Stimulated activated CD4-positive, alpha-beta T cell treated with anti-CD3 and anti-CD28 coated beads, Interleukin-4, amount 100 ng/mL, for 1 hour (primary cell): Measurements from ENCODE around the gene GIT2.
"Not testable (repeated sequence)": the region's sequence is repeated elsewhere in the genome, so short reads cannot be mapped to it uniquely, and the experiment has no call there.

ENCODE experiments used
- DNase-seq: peaks from one replicate; pipeline ENCODE4 v3.0.0-alpha.2; 2020

GIT2 gene

DNA sequence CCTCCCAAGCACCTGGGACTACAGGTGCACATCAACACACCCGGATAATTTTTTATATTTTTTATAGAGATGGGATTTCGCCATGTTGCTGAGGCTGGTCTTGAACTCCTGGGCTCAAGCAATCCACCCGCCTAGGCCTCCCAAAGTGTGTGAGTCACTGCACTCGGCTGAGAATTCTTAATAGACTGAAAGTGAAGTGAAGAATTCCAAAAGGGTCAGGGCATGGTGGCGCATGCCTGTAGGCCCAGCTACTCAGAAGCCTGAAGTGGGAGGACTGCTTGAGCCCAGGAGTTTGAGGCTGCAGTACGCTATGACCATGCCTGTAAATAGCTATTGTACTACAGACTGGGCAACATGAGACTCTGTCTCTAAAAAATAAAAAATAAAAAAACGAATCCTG is 52.4 kb downstream of the GIT2 start:
- no peak for DNase-seq

DNA sequence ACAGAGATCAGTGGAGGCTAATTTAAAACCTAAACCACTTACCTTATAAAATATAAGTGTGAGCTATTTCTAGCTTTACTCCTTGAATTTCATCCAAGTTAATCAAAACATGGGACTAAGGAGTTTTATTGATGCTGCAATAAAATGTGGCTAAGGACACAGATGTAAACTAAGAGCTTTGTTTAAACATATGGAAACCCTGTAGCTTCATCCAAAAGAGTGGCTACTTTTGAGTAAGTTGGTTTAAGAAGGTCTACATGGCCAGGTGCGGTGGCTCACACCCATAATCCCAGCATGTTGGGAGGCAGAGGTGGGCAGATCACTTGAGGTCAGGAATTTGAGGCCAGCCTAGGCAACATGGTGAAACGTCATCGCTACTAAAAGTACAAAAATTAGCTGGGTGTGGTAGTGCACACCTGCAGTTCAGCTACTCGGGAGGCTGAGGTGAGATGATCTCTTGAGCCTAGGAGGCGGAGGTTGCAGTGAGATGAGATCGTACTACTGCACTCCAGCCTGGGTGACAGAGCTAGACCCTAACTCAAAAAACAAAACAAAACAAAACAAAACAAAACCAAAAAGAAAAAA is 55.7 kb downstream of the GIT2 start:
- DNase-seq, result no peak

DNA sequence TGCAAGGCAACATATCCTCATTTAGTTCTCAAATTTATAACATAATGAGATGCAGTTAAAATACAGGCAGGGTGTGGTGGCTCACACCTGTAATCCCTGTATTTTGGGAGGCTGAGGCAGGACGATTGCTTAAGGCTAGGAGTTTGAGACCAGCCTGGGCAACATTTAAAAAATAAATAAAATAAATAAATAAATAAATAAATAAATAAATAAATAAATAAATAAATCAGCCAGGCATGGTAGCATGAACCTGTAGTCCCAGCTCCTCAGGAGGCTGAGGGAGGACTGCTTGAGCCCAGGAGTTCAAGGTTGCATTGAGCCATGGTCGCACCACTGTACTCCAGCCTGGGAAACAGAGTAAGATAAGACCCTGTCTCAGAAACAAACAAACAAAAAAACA is 56.7 kb downstream of the GIT2 start:
- DNase-seq, result no peak

DNA sequence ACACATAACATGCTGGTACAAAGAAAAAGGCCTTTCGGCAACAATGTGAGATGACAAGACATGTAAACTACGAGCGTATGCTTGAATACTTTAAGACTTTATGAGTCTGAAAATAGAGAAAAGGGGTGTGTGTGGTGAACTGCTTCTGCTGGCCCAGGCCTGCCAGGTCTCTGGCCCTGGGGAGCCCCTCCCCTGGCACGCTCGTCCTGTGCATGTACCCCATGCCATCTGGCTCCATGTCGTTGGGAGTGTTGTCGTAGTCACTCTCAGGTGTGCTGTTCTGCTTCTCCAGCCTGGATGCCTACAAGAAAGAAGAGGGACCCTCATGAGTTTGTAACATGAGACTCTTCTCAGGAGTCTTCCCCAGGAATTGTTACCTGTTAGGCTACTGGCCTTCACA is 57.2 kb downstream of the GIT2 start:
- DNase-seq, result no peak

DNA sequence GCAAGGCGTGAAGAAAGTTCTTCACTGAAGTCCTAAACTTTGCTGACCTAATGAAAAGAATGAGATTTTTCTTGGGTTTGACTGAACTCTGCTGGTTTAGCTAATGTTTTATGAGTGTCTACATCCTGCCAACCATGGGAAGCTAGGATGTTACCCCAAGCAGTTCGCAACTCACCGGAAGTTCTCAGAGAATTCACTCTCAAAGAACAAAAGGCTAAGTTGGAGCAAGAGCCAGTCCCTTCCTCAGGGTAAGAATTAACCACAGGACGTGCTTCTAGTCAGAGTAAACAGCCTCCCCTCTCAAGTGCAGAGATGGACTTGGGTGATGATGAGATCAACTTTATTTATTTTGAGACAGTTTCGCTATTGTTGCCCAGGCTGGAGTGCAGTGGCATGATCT is 58.8 kb downstream of the GIT2 start:
- DNase-seq, result no peak

DNA sequence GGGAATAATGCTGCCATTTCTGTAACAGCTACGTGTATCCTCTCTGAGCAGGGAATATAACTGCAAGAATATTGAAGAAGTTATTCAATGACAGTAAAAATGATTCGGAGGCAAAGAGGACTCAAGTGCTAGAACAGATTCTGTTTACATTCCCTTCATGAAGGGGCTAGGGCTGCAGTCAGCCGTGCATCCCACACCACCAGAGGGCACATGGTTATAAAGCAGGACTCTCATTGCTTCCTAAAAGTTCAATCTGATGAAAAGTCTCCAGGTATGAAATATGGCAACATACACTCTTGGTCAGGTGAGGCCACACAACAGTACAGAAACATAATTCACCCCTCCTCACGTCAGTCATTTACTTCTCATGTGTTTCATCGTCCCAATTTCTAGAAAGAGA is 62.1 kb downstream of the GIT2 start:
- peak; percentile 21 for DNase-seq

DNA sequence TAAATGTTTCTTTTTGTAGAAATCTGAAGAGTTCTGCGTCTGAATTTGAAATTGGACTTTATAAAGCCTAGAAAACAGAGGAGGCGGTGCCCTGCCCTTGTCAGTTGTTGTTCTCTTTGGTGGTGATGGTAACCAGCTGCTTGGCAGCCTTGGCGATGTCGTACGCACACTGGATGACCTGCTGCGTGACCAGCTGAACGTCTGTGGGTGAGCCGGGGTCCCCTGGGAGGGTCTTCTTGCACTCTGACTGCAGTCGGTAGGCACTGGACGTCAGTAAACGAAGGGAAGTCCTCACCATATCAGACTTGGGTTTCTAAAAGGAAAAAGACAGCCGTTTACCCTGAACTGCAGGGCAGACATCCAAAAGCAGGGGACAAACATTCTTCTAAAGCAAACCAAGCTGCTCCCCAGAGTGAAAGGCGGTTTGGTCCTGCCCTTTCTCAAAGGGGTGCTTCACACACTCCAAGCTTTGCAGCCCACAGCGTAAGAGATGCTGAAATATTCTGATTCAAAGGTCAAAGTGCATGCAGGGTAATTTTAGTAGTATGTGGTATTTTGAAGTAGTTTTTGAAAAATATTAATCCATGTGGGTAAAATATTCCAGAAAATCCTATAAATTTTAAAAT is 63.2 kb downstream of the GIT2 start:
- no peak for DNase-seq

DNA sequence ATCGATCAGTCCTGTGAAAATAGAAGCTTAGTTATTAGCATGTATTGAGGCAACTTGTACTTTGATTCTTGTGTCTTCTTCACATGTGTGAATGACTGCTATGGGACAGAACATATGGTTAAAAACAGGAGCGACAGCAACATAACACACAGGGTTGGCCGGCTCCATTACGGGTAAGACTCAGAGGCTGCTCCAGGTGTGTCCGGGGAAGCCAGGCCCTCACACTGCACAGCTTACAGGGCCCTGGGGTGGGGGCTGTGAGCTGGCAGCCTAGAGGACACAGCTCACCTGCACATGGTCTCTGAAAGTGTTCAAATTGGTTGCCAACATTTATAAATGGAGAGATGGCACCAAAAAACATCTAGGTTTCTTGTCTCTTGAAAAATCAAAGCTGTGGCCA is 65.0 kb downstream of the GIT2 start:
- no peak for DNase-seq

DNA sequence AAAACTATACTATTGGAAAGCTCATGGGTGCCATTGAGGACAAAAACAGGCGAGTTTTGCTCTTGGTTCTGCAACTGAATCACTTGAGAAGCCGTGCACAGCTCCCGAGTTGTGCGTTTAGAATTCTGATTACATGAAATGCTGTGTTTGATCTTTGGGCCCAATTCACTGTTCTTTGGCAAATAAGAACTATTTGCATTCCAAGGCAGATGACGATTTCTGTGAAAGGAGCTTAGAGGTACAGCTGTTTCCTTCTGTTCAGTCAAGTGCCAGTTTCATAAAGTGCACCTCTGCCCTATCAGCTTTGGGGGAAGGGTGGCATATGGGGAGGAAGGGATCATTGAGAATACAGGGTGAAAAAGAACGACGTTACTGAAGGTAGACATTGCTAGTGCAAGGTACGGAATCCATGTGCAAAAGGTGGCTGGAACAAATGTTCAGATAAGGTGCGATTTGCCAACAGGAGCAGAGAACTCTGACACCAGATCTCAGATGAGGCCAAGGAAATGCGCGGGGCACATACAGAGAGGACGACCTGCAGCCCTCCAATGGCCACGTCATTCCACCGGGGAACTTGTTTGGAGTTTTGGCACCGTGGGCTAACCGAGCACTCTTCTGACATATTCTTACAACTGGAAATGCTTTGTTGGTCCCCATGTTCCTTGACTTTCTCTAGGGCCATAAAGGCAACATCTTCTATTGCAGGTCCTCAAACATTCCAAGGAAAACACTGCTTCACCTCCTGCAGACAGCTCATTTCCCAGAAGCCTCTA is 66.0 kb downstream of the GIT2 start:
- DNase-seq, result no peak

DNA sequence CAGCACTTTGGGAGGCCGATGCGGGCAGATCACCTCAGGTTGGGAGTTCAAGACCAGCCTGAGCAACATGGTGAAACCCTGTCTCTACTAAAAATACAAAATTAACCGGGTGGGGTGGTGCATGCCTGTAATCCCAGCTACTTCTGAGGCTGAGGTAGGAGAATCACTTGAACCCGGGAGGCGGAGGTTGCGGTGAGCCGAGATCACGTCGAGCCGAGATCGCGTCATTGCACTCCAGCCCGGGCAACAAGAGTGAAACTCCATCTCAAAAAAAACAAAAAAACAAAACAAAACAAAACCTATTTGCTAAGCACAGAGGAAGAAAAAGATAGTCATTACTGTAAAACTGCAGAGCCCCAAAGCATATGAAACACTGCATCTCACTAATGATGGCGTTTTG is 66.8 kb downstream of the GIT2 start:
- DNase-seq, result not testable (repeated sequence)

DNA sequence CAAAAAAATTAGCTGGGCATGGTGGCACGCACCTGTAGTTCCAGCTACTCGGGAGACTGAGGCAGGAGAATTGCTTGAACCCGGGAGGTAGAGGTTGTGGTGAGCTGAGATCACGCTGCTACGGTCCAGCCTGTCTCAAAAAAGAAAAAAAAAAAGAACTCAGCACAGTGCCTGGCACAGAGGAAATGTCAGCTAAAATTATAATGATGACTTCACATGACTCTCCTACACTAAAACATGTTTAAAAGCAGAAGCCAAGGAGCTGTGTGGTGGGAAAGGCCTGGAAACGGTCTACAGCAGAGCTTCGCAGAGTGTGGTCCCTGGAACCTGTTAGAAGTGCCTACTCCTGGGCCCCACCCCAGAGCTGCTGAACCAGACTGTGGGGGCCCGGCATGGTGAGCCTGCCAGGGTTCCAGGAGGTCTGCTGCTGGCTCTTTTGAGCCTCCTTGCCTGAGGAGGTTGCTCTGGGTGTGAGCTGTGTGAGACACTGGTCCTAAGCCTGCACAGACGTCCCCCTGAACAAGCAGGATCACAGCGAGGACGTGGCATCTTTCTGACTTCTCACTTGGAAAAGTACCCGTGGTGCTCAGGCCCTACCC is 68.0 kb downstream of the GIT2 start:
- DNase-seq, result no peak

DNA sequence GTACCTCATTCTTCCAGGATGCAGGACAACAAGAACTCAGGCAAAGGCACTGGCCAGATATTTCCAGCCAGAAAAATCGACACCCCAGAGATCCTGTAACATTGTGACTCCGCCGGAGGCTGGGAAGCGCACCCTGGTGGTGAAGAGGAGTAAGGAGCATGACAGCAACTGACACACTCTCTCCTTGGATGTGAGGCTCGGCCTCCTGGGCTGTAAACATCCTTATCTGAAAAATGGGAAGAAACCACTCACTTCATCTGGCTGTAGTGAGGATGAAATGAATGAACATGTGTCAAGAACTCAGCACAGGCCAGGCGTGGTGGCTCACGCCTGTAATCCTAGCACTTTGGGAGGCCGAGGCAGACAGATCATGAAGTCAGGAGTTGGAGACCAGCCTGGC is 68.5 kb downstream of the GIT2 start:
- DNase-seq, result peak; percentile 39

DNA sequence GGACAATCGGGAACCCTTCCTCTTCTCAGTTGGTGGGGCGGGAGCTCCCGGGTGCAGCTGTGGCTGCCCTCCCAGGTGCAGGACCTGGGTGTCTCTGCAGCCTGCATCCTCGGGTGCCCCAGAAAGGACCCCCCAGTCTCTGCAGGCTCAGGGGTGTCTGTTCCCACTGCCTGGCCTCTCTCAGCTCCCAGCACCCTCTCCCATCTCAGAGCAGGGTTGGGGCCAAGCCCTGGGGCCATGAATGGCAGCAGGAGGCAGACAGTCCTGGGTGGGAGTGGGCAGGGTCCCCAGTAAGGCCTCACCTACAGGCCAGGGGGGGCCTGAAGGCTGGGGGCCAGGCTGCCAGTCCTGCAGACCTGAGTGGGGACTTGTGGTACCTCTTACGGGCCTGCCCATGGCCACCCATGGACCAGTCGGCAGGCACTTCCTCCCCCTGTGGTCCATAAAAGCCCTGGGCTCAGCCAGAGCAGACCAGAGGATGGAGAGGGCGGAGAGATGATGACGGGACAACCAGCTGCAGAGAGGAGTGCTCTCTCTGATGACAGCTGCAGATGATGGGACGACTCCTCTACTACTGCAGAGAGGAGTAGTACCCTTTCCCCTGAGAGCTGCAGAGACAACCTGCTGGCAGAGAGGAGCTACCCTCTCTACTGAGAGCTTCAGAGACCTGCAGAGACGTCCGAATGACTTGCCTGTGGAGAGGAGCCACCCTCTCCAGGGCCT is 69.5 kb downstream of the GIT2 start:
- no peak for DNase-seq

DNA sequence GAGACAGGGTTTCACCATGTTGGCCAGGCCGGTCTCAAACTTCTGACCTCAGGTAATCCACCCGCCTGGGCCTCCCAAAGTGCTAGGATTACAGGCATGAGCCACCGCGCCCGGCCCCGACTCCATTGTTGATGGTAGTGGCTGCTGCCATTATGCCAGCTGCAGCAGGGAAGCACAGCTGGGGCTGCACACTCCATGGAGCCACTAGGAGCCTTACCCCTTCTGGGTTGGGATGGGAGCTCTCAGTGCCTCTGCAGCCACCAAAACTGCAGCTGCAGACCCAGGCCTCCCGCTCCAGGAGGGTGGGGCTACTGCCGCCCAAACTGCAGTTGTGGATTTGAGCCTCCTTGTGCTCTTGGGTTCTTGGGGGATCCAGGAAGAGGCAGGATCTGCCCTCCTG is 70.2 kb downstream of the GIT2 start:
- no peak for DNase-seq

DNA sequence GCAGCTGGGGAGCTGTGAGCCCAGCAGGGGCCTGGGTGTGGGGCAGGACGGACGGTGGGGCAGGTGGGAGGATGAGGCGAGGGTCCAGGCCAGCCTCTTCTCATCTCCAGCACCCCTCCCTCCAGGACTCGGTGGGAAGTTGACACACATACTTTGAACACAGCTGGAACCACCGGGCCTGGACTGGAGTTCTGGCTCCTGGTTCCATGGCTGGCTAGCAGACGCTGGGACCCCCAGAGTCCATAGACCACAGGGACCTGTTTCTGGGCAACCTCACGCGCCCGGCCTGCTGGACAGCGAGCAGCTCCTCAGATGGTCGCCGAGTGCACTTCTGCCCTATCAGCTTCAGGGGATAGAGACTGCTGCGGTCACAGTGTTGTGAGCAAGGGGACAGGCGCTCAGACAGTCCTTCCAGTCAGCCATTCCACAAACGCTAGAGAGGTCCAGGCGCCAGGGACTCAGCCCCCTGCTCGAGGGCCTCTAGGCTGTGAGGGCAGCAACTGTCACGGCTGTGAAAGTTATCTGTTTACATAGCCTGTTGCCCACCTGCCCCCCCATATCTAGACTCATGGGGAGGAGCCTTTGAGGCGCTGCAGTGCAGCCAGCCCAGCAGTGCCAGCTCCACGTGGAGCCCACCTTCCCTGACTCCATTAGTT is 70.9 kb downstream of the GIT2 start:
- no peak for DNase-seq

DNA sequence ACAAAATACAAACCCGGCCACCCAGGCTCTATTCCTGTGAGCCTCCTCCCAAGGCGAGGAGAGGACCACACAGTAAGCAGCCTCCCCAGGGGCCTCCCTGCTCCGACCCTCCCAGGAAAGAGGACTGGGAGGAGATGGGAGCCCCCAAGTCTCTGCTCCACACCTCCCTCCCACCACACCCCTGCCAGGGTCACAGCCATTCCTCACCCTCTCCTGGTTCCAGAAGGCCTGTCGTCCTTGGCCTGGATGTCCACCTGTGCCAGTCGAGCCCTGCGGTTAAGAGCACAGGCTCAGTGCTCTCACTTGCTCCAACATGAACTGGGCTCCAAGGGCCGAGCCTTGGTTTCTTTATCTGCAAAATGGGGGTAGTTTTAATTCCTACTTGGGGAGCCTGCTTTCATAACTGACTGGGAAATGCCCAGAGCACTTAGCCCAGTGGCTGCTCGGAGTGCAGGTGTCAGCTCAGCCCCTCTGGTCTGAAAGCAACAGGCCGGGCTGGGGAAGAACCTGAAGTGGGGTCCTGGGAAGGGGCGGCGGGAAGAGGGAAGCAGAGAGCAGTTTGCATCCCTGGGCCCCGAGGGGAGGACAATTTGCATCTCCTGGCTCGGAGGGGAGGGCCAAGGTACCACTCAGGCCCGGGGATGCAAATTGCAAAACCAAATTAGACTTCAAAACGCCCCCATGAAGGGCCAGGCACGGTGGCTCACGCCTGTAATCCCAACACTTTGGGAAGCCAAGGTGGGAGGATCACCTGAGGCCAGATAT is 72.5 kb downstream of the GIT2 start:
- DNase-seq, result no peak

DNA sequence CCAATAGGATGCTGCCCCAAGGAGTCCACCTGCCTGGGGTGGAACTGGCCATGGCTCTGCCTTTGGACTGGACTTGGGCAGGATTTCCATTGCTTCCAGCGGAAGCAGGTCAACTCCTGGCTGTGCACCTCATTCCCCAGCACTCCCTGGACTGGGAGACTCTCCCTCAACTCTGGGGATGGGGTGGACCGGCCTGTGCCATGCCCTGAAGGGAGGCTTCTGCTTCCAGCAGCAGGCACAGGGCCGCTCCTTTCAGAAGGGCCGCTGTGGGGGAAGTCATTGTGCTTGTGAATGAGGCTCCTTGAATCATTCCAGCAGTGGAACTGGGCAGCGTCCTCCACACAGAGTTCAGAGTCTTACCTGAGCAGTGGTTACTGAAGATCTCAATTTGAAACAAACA is 73.1 kb downstream of the GIT2 start:
- DNase-seq, result no peak

DNA sequence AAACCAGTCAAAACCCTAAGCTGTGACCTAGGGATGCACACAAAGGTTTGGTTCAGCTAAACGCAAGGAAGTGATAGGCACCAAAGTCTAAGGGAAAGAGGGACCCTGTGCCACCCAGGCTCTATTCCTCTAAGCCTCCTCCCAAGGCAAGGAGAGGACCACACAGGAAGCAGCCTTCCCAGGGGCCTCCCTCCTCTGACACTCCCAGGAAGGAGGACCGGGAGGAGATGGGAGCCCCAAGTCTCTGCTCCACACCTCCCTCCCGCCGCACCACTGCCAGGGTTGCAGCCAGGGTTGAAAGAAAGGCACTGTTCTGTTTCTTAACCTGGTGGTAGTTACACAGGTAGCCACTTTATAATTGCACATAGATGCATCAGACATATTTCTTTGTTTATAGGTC is 74.2 kb downstream of the GIT2 start:
- DNase-seq, result no peak

DNA sequence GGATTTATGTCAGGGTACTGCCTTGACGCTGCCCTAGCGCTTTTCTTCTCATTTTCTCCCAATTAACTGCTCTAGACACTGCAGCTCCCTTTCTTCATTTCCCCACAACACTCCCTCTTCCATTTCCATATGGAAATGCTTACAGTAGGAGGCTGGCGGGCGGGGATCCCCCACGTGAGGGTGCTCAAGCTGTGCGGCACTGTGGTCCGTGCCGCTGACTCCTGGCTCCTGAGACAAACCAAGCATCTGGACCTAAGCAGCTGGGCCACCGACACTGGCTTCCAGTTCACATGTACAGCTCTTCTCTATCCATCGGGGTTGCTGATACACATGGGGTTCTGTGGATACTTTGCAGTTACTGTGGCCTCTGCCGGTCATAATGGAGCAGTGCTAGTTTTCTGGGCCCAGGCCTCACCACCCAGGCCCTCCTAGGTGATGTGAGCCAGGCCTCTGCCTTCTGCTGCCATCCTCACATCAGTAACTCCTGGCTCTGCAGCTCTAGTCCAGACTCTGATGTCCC is 75.8 kb downstream of the GIT2 start:
- DNase-seq, result no peak

DNA sequence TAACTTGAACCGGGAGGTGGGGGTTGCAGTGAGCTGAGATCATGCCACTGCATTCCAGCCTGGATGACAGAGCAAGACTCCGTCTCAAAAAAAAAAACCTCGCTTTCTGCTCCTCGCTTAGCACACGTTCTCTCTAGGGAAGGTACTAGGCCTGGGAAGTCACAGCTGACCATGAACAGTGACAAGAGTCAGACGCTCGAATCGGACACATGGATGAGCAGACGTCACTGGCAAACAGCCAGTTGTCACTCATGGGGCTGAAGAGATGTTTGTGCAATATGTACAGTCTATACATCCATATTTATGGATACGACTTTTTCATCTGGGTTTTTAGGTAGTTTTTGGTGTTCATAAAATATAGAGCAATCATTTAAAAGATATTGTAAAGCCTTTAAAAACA is 76.7 kb downstream of the GIT2 start:
- DNase-seq, result no peak

DNA sequence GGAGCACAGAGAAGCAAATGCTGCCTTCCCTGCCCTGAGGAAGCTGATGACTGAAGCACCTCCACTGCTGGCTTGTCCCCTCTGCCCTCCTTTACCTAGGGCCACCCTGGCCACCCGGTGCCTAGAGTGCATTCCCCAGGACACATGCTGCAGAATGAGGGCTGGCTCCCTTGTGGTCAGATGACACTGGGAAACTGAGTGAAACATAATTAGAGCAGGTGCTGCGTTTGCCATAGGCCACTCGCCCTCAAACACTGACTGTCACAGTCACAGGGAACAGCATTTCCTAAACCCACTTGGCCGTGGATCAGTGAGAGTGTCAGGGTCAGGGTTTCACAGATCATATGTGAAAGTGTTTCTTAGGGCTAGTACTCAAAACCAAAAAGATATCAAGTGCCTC is 80.1 kb downstream of the GIT2 start:
- DNase-seq, result no peak
